HG02973 (cell line): ENCODE results near the gene MYO16.

Experiments
- ATAC-seq: cut with Tn5 transposase; IDR thresholded peaks from one replicate; pipeline ENCODE4 v1.9.1; 2021; ENCODE audit warnings: moderate library complexity; ENCODE audit not compliant: unreplicated experiment

Gene MYO16

GRCh38 chr13:109166804-109167203 is 537.4 kb downstream of the MYO16 start:
- ATAC-seq, result peak; percentile 42

DNA sequence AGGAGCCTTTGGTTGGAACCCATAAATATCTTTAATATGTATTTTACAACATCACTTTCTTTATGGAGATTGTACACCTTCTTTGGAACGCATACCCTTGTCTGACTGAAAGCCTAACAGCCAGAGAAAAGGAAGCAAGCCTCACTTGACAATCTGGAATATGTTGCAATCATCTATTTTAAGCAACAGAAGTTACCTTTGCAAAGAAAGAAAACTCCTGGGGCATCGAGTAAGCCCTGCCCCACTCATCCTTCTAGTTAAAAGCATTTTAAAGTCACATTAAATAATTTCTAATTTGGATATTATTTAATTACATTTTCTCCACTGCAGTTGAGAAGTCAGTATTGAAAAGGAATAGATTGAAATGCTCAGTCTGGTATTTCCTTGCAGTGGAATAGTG is 542.7 kb downstream of the MYO16 start:
- no peak for ATAC-seq

DNA sequence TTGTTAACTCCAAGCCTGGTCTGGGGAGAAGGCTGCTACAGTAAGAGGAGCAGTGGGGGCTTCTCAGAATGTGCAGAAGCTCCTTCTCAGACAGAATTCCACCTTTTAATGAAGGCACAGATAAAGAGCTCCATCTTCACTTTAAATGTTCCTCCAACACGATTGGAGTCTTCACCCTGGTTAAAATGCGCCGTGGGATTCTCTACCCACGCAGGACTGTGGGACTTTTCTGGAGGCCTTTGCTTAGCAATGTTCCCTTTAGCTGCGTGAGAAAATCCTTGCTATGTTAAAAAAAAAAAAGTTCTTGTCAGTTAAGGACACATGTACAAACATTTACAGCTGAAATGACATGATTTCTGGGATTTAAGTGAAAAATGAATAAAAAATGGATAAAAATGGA is 546.3 kb downstream of the MYO16 start:
- no peak for ATAC-seq

GRCh38 chr13:109180905-109181425 is 551.6 kb downstream of the MYO16 start:
- ATAC-seq, result no peak

- ATAC-seq, result no peak
These were observed 553.5 kb downstream of the MYO16 start for GRCh38 chr13:109182777-109183465.

DNA sequence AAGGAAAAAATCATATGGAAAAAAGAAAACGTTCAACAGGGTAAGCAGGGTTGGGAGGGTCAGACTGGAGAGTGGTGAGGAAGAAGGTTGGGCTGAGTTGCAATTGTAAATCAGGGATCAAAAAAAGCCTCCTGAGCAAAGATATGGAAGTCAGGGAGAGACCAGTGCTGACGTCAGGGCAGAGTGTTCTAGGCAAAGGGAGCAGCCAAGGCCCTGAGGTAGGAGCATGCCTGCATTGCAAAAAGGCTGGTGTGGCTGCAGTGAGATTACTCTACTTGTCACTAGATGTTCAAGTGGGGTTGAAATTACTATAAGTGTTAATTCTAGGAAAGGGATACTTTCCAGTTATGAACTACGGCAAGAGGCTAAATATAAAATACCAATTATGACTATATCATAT is 562.0 kb downstream of the MYO16 start:
- no peak for ATAC-seq

DNA sequence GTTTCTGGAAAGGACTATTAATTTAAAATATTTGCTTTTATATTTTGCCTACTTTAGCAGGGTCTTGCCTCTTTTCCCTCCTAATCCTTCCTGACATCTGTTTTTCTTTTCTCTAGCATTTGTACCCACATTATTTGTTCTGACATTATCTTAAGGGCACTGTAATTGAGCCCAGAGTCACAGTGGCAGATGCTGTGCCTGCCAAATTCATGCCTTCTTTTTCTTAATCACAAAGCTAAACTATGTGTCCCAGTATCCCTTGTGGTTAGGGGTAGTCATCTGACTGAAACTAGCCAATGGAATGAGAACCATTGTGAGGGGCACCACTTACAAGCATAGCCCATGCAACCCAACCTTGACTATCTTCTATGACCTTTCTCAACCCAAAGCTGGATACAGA is 562.9 kb downstream of the MYO16 start:
- ATAC-seq, result no peak

GRCh38 chr13:109196948-109197347 is 567.5 kb downstream of the MYO16 start:
- no peak for ATAC-seq

DNA sequence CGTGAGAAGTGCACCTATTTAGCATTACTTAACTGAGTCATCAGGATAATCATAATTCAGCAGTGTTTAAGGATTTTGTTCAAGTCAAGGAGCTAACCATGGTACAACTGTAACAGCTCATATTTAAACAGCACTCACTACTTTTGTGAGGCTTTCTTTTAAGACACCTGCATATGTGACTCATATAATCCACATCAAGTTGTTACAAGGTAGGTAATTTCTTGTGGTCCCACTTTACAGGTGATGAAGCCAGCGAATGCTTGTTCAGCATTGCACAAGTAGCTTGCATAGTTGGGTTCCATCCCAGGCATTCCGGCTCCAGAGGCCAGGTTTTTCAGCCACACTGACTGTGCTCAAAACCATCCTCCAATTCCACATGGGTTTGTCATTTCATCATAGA is 569.2 kb downstream of the MYO16 start:
- ATAC-seq, result no peak

- no peak for ATAC-seq
These were observed 569.9 kb downstream of the MYO16 start for GRCh38 chr13:109199280-109199679.

- no peak for ATAC-seq
These were observed 571.1 kb downstream of the MYO16 start for GRCh38 chr13:109200556-109200955.

DNA sequence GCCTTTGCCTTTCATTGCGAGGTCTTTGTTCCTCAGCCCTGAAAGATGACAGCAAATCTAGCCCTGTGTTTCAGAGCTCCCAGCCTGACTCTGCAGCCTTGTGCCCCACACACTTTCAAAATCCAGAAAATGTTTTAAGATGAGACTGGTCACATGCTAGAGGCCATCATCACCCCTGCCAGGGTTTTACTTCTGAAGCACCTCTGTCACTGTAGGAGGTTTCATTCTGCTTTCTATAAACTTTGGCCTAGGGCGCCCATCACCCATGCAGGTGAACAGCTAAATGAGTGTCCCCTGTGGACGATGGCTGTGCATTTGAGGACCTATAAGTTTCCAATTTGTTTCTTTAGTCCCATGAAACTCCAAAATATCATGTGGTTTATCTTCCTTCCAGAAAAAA is 574.2 kb downstream of the MYO16 start:
- ATAC-seq, result no peak

DNA sequence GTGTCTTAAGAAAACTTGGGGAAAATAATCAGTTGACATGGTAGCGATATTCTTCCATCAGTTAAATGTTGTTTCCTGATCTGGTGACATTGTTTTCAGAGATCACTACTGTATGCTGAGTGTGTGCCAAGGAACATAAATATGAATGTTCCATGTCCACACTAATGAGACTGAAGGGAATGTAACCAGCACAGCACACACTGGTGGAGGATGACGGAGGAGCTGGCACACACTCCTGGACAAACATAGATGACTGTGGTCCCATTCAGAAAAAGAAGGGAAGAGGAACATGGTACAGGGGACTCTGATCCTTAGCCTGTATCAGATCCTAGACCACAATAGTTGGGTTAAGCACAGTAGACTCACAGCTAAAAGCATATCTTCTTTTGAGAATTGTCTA is 574.8 kb downstream of the MYO16 start:
- no peak for ATAC-seq

GRCh38 chr13:109204657-109205056 is 575.2 kb downstream of the MYO16 start:
- ATAC-seq, result no peak

GRCh38 chr13:109205315-109205714 is 575.9 kb downstream of the MYO16 start:
- ATAC-seq, result no peak

DNA sequence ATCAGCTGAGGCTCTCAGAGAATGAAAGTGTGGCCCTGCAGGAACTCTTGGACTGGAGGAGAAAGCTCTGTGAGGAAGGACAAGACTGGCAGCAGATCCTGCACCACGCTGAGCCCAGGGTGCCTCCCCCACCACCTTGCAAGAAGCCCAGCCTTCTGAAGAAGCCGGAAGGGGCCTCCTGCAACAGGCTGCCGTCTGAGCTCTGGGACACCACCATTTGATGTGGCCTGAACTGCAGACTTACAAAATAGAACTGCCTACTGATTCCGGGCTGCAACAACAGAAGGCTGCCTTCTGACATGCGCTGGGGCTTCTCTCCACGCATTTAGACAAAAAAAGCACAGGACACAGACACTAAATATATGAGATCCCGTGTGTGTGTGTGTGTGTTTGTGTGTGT is 577.2 kb downstream of the MYO16 start:
- no peak for ATAC-seq

GRCh38 chr13:109207622-109208021 is 578.2 kb downstream of the MYO16 start:
- no peak for ATAC-seq

- no peak for ATAC-seq
These were observed 579.1 kb downstream of the MYO16 start for GRCh38 chr13:109208522-109208921.

GRCh38 chr13:109209526-109209925 is 580.1 kb downstream of the MYO16 start:
- ATAC-seq, result no peak

DNA sequence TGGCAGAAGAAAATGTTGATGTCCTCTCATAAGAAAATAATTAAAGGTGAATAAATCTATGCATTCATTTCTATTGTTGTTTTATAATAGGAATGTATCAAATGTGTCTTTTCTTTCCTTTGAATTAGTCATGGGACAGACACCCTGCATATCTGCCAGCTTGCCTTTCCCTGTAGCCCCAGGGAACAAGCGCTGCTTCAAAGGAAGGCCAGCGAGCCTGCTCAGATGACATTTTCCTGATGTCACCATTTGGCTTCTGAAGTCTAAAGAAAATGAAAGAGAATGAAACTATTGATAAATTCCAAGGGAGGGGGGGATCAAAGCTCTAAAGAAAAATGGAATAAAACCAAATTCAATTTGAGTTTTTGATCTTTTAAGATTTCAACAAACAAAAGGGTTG is 582.2 kb downstream of the MYO16 start:
- ATAC-seq, result no peak

DNA sequence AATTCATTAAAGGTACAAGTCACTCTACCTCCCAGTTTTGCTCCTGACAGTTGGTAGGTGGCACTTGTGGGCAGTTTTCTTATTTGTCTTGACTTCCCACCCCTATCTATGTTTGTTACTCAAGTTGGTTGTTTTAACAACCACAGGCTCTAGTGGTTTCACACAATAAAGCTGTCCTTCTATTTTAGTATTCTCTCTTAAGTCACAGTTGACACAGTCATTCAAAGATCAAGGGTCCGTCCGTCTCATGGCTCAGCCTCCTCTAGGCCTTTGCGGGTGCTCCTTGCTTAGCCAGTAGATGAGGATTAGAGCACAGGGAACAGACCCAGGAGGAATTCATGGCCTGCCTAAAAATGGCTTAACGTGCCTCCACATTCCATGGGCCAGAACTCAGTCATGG is 583.2 kb downstream of the MYO16 start:
- no peak for ATAC-seq

DNA sequence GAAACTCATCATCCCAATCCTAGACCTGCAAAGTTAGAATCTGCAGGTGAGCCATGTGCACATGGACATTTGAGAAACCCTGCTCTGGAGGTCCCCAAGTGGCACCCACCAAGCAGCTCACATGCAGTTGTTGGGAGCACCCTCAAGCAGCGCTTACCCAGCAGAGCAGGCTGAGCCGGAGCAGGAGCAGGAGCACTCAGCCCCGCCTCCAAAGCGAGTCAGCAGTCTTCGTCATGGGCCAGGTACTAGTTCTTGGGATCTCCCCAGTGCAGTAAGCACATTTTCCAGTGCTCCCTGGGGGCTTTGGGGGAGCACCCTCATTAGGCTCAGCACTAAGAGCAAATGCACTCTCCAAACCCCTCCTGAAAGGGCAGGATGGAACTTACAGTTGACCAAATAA is 584.3 kb downstream of the MYO16 start:
- no peak for ATAC-seq

GRCh38 chr13:109214393-109214792 is 585.0 kb downstream of the MYO16 start:
- no peak for ATAC-seq
